ENCODE data around the gene IDH3A. TPM values are rescaled to one million over a fixed set of nuclear protein-coding genes. Genes with fewer than 3 reads are reported as not detected.

Gene IDH3A
- total and polyA plus RNA-seq, 5 donors, result 193 to 523 (median 447) TPM

Other genes with a start within 250 kb of the IDH3A start
- 10 to 100 TPM; 14.0 to 19.8 (median 15.6) TPM for gene TBC1D2B, start 71.7 kb upstream of the IDH3A start, total RNA-seq
- gene TBC1D2B, start 71.7 kb upstream of the IDH3A start, polyA plus RNA-seq, result 8.2 TPM
- not detected for gene SH2D7, start 56.8 kb upstream of the IDH3A start, total RNA-seq
- gene SH2D7, start 56.8 kb upstream of the IDH3A start, polyA plus RNA-seq, result 0.02 TPM
- gene CIB2, start 17.9 kb upstream of the IDH3A start, total RNA-seq, result 10 to 100 TPM; 59.0 to 76.3 (median 64.5) TPM
- gene CIB2, start 17.9 kb upstream of the IDH3A start, polyA plus RNA-seq, result 55.0 TPM
- under 1 TPM in 3 of 4 donors, not detected in 1; 0.35 to 0.51 (median 0.42) TPM for gene ACSBG1, start 85.2 kb downstream of the IDH3A start, total RNA-seq
- 1.1 TPM for gene ACSBG1, start 85.2 kb downstream of the IDH3A start, polyA plus RNA-seq
- 100 to 1,000 TPM in 3 of 4 donors, 10 to 100 TPM in 1; 74.7 to 170 (median 115) TPM for gene DNAJA4, start 115.2 kb downstream of the IDH3A start, total RNA-seq
- 97.5 TPM for gene DNAJA4, start 115.2 kb downstream of the IDH3A start, polyA plus RNA-seq
- 10 to 100 TPM; 26.8 to 37.1 (median 28.3) TPM for gene SKIC8, start 150.2 kb downstream of the IDH3A start, total RNA-seq
- gene SKIC8, start 150.2 kb downstream of the IDH3A start, polyA plus RNA-seq, result 34.7 TPM
- gene CRABP1, start 191.0 kb downstream of the IDH3A start, total RNA-seq, result under 1 TPM in 1 of 4 donors, not detected in 3; 0.32 TPM
- gene CRABP1, start 191.0 kb downstream of the IDH3A start, polyA plus RNA-seq, result 0.29 TPM